HG03135 (cell line): ENCODE data around the gene MSMO1.

ENCODE experiments used
- ATAC-seq: cut with Tn5 transposase; IDR thresholded peaks from one replicate; pipeline ENCODE4 v1.9.1; 2021; ENCODE audit warnings: mild to moderate bottlenecking, moderate library complexity; ENCODE audit not compliant: unreplicated experiment

MSMO1 gene

DNA sequence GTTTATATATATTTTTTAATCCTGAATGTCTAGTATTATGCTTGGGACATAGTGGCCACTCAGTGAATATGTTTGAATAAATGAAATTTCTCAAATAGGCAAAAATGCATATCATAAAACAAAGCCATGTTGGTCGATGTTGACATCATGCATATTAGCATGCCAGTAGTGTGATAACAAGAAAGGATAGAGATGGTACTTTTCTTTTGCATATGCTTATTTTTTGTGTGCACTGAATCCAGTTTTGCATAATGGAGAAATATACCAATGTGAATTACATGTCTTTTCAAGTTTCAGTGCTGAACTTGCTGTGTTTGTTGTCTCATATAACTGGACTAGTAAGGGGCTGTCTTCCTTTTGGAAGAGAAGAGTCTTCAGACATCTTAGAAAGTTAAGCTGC lies 58.9 kb downstream of the MSMO1 start:
- ATAC-seq, result no peak

GRCh38 chr4:165388756-165389155 lies 61.3 kb downstream of the MSMO1 start:
- no peak for ATAC-seq
